Activated T-helper 2 cell treated with anti-CD3 and anti-CD28 coated beads, Interferon-gamma antibody, Interleukin-2, Interleukin-4, amounts not matched to agents 10 μg/mL and 5 μg/mL and 100 μg/mL, durations not matched to agents 14 hours and 24 hours and 36 hours (primary cell): ENCODE measurements around the gene MED26. TPM values are rescaled to one million over a fixed set of nuclear protein-coding genes. Genes with fewer than 3 reads are reported as not detected.

Experiments used
- DNase-seq: peaks from one replicate; pipeline ENCODE4 v3.0.0; 2021; ENCODE audit warnings: low spot score
- H3K27ac Mint-ChIP-seq: one replicate; pipeline ENCODE4 v1.8.0; 2021; ENCODE audit warnings: mixed read lengths
- H3K27me3 Mint-ChIP-seq: one replicate; pipeline ENCODE4 v1.8.0; 2021; ENCODE audit warnings: low read depth, mixed read lengths
- H3K36me3 Mint-ChIP-seq: one replicate; pipeline ENCODE4 v1.8.0; 2021; ENCODE audit warnings: low read depth, mixed read lengths
- H3K4me1 Mint-ChIP-seq: one replicate; pipeline ENCODE4 v1.8.0; 2021; ENCODE audit warnings: low read depth, mixed read lengths
- H3K4me3 Mint-ChIP-seq: one replicate; pipeline ENCODE4 v1.8.0; 2021; ENCODE audit warnings: low read depth, mild to moderate bottlenecking, moderate library complexity, mixed read lengths
- H3K9me3 Mint-ChIP-seq: one replicate; pipeline ENCODE4 v1.8.0; 2021; ENCODE audit warnings: mixed read lengths
- intact Hi-C: fragments of 100-400 bp; cut with micrococcal nuclease; formaldehyde crosslinking; loops from one replicate; pipeline ENCODE4 v1.15.1; 2023
- total RNA-seq: library from RNA; stranded (reverse); gene quantifications from 2 replicates; pipeline ENCODE4 v1.2.3, GENCODE V29; 2022

MED26 gene
- total RNA-seq, 1 donor from 2014 or later = 15.8 TPM

DNA sequence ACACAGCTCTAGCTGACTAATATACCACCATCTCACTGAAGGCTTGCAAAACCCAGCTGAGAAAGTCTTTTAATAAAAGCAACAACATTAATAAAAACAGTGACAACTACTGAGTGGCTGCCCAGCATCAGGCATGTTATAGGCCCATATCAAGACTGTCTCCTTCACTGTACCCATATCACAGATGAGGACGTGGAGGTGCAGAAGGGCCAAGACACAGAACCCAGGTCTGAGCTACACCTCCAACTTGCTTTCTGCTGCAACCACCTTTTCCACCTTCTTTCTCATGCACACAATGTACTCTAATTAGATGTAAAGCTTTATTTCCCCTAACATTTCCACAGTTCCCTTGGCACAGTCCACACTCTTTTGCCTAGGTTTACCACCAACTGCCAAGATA, 10.7 kb upstream of the MED26 start:
- intact Hi-C loops = no loop called here
- Mint-ChIP-seq H3K4me1 (peaks cover under 1% of the 10 kb centered on the region), H3K9me3 (no peaks in the 10 kb centered on the region), H3K27me3 (no peaks in the 10 kb centered on the region), H3K36me3 (peaks cover 59% of the 10 kb centered on the region), H3K27ac (no peak overlapping the region), H3K4me3 (no peak overlapping the region)
- no peak for DNase-seq

DNA sequence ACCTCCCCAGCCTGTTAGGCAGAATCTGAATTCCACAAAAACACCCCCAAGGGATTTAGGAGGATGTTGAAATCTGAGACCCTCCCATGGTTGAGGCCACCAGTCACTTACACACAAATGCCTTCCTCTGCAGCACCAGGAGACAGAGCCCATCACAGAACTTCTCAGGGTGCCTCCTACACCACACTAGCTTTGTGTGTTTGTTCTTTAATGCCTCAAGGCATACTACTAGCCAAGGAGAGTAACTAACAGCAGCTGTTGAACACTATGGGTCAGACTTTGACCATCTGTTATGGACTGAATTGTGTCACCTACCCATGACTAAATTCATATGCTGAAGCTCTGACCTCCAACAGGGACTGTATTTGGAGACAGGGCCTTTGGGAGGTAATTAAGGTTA, 9.5 kb upstream of the MED26 start:
- no peaks in the 10 kb centered on the region for H3K9me3 Mint-ChIP-seq
- DNase-seq = no peak
- no peak overlapping the region for H3K4me3 Mint-ChIP-seq
- intact Hi-C loops = no loop called here
- H3K4me1 Mint-ChIP-seq = peaks cover 3% of the 10 kb centered on the region
- H3K27ac Mint-ChIP-seq = no peak overlapping the region
- peaks cover 56% of the 10 kb centered on the region for H3K36me3 Mint-ChIP-seq
- H3K27me3 Mint-ChIP-seq = no peaks in the 10 kb centered on the region

DNA sequence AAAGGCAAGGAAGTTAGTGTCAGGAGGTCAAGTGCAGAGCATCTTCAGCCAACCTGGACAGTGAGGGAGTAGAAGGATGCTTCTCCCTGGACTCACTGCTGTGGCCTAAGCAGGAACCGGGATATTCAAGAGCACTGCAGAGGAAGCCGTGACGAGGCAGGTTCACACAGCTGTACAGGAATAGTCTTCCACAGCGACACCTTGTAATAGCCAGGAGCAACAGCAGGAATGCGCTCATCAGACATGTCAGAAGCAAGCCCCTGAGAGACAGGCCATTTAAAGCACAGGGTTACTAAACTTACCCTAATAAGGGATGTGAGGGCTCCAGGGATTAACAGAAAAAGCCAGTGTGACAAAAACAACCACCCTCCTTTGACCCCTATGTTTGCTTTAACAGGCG, 3.5 kb upstream of the MED26 start:
- H3K27me3 Mint-ChIP-seq = no peaks in the 10 kb centered on the region
- H3K4me3 Mint-ChIP-seq = no peak overlapping the region
- H3K9me3 Mint-ChIP-seq = no peaks in the 10 kb centered on the region
- DNase-seq = no peak
- H3K36me3 Mint-ChIP-seq = peaks cover 48% of the 10 kb centered on the region
- H3K27ac Mint-ChIP-seq = no peak overlapping the region
- H3K4me1 Mint-ChIP-seq = peaks cover 19% of the 10 kb centered on the region
- intact Hi-C loops = no loop called here

DNA sequence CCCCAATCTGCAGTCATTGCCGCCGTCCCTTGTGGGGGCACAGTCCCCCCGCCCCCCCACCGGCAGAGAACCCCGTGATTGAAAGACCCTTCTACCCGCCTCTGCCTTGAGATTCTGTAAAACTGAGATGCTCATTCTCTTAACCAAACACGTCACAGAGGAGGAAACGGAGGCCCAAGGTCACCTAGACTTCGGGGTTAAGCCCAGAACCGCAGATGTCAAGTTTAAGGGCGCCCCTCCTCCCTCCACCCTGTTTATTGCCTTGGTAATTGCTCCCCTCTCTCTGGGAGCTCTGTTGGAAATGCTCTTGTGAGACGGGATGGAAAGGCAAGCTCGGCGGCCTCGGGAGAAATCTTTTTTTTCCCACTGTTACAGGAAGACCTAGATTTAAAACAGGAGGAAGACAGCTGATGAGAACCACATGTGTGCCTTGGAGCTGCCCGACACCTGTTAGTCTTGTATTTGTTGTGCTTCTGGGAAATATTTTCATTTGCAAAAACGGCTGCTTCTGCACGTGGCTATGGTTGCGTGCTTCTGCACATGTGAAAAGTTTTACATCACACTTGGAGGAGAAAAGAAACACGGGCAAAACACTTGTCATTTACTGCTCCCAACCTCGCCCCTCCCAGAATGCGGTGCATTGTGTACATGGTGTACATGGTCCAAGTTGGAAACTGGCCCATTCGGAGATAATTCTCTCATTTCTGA, 1.1 kb upstream of the MED26 start:
- Mint-ChIP-seq H3K4me1 (peaks cover 34% of the 10 kb centered on the region), H3K9me3 (no peaks in the 10 kb centered on the region), H3K36me3 (peaks cover 55% of the 10 kb centered on the region), H3K27ac (peak overlapping the region; percentile 99), H3K27me3 (no peaks in the 10 kb centered on the region), H3K4me3 (peak overlapping the region; percentile 98)
- intact Hi-C loops = loop anchor here (1.0 kb wide), 6 partner anchors 31 to 446 kb away; partner anchors contain the start of genes C19orf44, CALR3, CHERP and HAUS8
- DNase-seq = no peak

DNA sequence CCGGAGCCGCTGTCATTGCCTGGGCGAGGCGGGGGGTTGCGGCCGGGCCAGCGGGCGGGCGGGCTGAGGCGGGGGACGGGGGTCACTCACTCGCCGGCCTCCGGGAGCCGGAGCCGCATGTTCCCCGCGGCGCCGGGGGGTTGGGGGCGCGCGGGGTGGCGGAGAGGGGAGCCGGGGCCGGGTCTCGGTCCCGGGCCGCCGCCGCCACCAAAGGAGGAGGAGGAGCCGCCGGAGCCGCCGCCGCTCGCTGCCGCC, 149 bp downstream of the MED26 start:
- Mint-ChIP-seq H3K36me3 (peaks cover 56% of the 10 kb centered on the region), H3K4me1 (peaks cover 36% of the 10 kb centered on the region), H3K27me3 (no peaks in the 10 kb centered on the region), H3K9me3 (no peaks in the 10 kb centered on the region), H3K4me3 (peak overlapping the region; percentile 90), H3K27ac (no peak overlapping the region)
- no peak for DNase-seq
- intact Hi-C loops = loop anchor here (1.0 kb wide), 6 partner anchors 32 to 447 kb away; partner anchors contain the start of genes C19orf44, CALR3, CHERP and HAUS8

DNA sequence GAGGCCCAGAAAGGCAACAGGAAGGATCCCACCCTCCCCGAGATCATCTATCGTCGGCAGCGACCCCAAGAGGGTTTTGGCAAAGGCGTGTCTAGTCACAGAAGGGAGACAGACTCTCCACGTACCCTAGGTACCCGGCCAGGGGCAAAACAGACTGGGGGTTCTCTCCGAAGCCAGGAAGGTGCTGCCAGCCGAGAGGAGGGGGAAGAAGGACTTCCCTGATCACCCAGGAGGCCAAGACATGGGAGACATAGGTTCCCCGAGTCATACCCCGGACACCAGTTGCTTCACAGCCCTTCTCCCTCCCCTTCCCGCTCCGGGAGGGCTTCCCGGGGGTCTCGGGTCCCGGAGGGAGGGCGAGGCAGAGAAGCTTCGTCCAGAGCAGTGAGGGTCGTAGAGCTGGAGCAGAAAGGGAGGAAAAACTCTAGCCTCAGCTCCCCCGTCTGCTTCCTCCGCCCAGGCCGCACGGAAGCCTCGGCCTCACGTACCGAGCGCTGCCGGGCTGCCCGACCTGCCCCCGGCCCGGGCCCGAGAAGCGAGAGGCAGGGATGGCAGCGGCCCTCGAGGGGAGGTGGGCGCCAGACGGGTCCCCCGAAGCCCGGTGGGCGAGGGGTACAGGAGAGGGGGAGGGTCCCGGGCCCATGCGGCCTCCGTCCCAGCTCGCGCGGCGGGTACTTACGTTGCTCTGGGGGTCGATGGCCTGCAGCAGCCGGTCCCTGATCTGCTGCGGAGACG, 644 bp downstream of the MED26 start:
- H3K36me3 Mint-ChIP-seq = peaks cover 53% of the 10 kb centered on the region
- H3K4me3 Mint-ChIP-seq = peak overlapping the region; percentile 90
- intact Hi-C loops = no loop called here
- H3K27ac Mint-ChIP-seq = peak overlapping the region; percentile 86
- no peaks in the 10 kb centered on the region for H3K27me3 Mint-ChIP-seq
- H3K4me1 Mint-ChIP-seq = peaks cover 31% of the 10 kb centered on the region
- DNase-seq = peak; percentile 16
- H3K9me3 Mint-ChIP-seq = no peaks in the 10 kb centered on the region

DNA sequence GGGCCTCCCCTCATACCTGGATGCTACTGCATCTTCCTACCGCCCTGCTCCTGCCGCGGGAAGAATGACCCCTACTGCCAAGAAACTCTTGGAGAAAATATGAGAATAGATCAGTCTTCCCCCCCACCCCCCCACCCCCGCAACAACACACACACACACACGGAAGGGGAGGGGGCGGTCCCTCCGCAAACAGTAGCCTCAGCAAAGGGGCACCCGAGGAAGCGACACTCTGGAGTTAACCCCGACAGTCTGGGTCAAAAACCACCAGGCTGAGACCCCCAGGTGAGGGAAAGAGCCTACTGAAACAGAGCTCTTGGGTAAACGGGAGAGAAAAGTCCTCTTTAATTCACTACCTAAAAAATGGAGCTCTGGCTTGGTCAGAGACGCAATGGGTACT, 1.2 kb downstream of the MED26 start:
- Mint-ChIP-seq H3K9me3 (no peaks in the 10 kb centered on the region), H3K4me1 (peaks cover 29% of the 10 kb centered on the region), H3K27me3 (no peaks in the 10 kb centered on the region), H3K27ac (peak overlapping the region; percentile 86), H3K36me3 (peaks cover 48% of the 10 kb centered on the region), H3K4me3 (peak overlapping the region; percentile 90)
- intact Hi-C loops = no loop called here
- no peak for DNase-seq

DNA sequence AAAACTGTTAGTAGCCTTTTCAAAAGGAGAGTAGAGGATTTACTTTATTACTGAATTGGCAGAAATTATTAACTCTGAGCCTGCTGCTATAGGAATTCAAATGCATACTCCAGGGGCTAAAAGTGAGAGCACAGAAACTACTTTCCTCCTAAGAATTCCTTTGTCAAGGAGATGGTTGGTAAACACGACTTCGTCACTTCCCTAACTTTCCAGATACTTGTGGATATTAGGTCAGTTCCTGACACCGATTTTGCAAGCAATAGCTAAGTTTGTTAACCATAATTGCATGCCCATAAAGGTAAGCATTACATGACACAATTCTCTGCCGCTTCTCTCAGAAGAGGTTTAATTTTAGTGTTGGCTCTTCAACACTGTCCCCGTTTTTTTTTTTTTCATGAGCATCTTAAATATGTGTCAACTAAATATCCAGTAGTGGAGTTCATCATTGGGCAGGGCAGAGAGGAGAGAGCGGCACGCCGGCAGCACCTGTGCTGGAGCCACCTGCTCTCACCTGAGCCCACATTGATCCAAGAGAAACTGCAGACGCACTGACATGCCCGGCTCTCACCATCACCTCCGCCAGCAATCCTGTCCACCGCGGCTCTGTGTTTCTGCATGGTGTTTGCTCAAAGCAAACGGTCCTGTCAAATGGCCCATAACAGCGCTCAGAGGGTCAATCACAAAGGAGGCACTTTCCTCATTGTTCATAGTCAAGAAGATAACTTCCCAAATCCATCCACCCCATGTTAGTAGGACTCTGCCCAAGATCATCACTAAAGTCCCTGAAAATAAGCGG, 2.6 kb downstream of the MED26 start:
- H3K36me3 Mint-ChIP-seq = peaks cover 35% of the 10 kb centered on the region
- H3K27ac Mint-ChIP-seq = no peak overlapping the region
- no peaks in the 10 kb centered on the region for H3K27me3 Mint-ChIP-seq
- H3K9me3 Mint-ChIP-seq = no peaks in the 10 kb centered on the region
- no peak for DNase-seq
- no peak overlapping the region for H3K4me3 Mint-ChIP-seq
- H3K4me1 Mint-ChIP-seq = peaks cover 29% of the 10 kb centered on the region
- intact Hi-C loops = no loop called here

DNA sequence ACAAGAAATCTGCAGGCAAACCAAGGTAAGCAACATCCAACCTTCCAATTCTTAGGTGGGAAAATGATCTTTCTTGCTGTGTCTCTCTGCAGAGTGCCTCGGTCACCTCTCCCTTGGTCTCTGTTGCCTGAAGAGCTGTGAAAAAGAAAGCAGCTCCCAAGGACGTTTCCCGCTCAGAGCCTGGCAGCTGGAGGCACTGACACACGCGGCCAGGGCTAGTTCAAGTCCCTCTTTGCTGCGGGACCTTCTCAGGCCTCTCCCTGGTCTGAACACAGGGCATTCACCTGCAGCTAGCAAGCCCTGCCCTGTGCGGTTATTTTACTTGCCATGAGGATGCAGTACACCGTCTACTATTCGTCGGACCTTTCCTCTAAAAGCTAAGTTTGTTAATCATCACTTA, 3.8 kb downstream of the MED26 start:
- Mint-ChIP-seq H3K4me1 (peaks cover 29% of the 10 kb centered on the region), H3K27ac (no peak overlapping the region), H3K9me3 (no peaks in the 10 kb centered on the region), H3K36me3 (peaks cover 32% of the 10 kb centered on the region), H3K4me3 (no peak overlapping the region), H3K27me3 (no peaks in the 10 kb centered on the region)
- intact Hi-C loops = no loop called here
- DNase-seq = no peak

DNA sequence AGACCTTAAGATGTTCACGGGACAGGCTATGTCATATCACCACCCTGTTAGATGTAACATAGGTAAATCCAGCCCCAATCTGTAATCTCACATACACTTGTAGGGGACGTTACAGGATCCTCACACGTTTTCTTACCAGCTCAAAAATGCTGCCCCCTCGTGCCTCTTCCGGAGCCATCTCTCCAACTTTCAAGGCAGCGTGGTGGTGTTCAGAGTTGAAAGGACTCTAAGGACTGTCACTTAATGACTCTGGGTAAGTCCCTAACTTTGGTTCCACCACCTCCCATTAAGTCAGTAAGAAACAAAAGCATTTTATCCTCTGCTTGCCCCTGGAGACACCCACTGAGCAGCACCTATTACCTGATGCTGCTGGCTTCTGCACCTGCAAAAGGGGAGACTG, 4.4 kb downstream of the MED26 start:
- Mint-ChIP-seq H3K27me3 (no peaks in the 10 kb centered on the region), H3K27ac (no peak overlapping the region), H3K9me3 (no peaks in the 10 kb centered on the region), H3K4me1 (peaks cover 27% of the 10 kb centered on the region), H3K4me3 (no peak overlapping the region), H3K36me3 (peaks cover 29% of the 10 kb centered on the region)
- DNase-seq = no peak
- intact Hi-C loops = no loop called here

DNA sequence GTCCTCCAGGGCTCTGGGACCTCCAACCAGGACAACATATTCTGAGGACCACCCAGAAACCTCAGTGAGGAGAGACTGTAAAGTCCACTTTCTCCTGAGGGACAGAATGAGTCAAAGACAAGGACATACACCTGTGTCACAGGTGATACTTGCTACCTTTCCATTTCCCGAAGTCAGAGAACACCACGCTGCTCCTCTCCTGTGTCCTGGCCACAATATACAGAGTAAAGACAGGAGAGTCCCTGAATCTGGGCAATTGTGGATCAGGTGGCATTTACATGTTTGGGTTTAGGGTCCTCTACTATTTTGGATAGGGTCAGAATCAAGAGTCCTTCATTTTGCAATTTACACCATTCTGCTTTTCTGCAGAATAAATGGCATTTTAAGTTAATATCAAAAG, 4.9 kb downstream of the MED26 start:
- Mint-ChIP-seq H3K27me3 (no peaks in the 10 kb centered on the region), H3K4me1 (peaks cover 29% of the 10 kb centered on the region), H3K9me3 (no peaks in the 10 kb centered on the region), H3K36me3 (peaks cover 29% of the 10 kb centered on the region), H3K4me3 (no peak overlapping the region), H3K27ac (no peak overlapping the region)
- DNase-seq = no peak
- intact Hi-C loops = no loop called here

DNA sequence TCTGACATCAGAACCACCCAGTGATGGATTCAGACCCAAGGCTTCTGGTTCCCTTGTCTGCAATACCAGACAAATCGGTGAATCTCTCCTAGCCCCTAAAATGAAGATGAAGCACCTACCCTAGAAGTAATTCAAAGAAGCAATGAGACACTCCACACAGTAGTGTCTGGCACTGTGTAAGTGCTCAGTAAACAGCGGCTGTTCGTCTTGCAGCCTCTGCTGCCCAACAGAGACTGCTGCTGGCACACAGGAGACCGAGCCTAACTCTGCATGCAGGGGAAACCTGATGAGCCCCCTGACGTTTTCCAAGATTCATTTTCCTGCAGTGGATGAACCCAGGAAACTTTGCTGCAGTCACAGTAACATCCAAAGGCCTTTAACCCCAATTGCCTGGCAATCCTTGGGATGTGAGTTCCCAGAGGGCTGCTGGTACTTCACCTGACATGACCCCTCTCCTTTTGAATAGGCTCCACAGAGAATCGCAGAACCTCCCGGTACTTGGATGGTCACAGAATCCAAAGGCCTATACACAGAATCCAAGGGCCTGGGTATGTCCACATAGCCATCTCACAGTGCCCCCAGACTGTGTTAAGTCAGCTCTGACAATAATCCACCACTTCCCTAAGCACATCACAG, 6.7 kb downstream of the MED26 start:
- Mint-ChIP-seq H3K36me3 (peaks cover 23% of the 10 kb centered on the region), H3K27me3 (no peaks in the 10 kb centered on the region), H3K4me3 (no peak overlapping the region), H3K27ac (no peak overlapping the region), H3K4me1 (peaks cover 31% of the 10 kb centered on the region), H3K9me3 (no peaks in the 10 kb centered on the region)
- DNase-seq = no peak
- intact Hi-C loops = no loop called here
